Caco-2 (cell line): Measurements from ENCODE around the gene IL17F. TPM values are rescaled to one million over a fixed set of nuclear protein-coding genes. Genes with fewer than 3 reads are reported as not detected.

ENCODE experiments used
- Bru-seq: library from RNA; stranded (reverse); fragments of 400-500 nt; gene quantifications from one replicate; lab custom pipeline; 2021; lab: Mats Ljungman, UMichigan
- BruChase-seq, 2 experiments: library from RNA; stranded (reverse); fragments of 400-500 nt; gene quantifications; one replicate each; lab custom pipeline; 2021; lab: Mats Ljungman, UMichigan
- BruUV-seq: library from RNA; stranded (reverse); fragments of 400-500 nt; replicated peaks from 2 replicates; lab custom pipeline; 2021; lab: Mats Ljungman, UMichigan
- CTCF ChIA-PET: fragments of 300-600 bp; sonication (Branson Sonifier 250); formaldehyde crosslinking; loops from one replicate; lab custom pipeline; 2022; ENCODE audit warnings: antibody characterized with exemption; lab: Charles Lee
- POLR2A ChIA-PET: fragments of 300-600 bp; sonication (Branson Sonifier 250); formaldehyde crosslinking; loops from one replicate; lab custom pipeline; 2022; ENCODE audit warnings: antibody characterized with exemption; lab: Charles Lee
- DNase-seq, 2 experiments: peaks; one replicate each; pipeline versions ENCODE4 v3.0.0 to v3.0.0-alpha.2; 2020 to 2022
- H3K27me3 ChIP-seq: replicated peaks from 2 replicates; pipeline ENCODE4 v1.6.0; 2011; ENCODE audit warnings: low read length; ENCODE audit not compliant: control insufficient read depth, insufficient read depth
- H3K36me3 ChIP-seq: 2 replicates; pipeline ENCODE4 v1.5.1; 2011; ENCODE audit warnings: low read length; ENCODE audit not compliant: control insufficient read depth, insufficient read depth
- H3K4me1 ChIP-seq: fragments of 250-450 bp; sonication (Bioruptor Pico); 2 replicates; pipeline ENCODE4 v1.5.1; 2020; ENCODE audit warnings: mild to moderate bottlenecking
- H3K4me3 ChIP-seq: 2 replicates; pipeline ENCODE4 v1.5.1; 2011; ENCODE audit warnings: low read depth, mild to moderate bottlenecking, control low read depth, low read length
- H3K9me3 ChIP-seq: fragments of 250-450 bp; sonication (Bioruptor Pico); 2 replicates; pipeline ENCODE4 v1.5.1; 2020; ENCODE audit warnings: mild to moderate bottlenecking, moderate library complexity
- H3K27ac Mint-ChIP-seq: one replicate; pipeline ENCODE4 v1.8.0; 2022; ENCODE audit warnings: mixed read lengths; ENCODE audit not compliant: unreplicated experiment
- H3K27me3 Mint-ChIP-seq: one replicate; pipeline ENCODE4 v1.8.0; 2022; ENCODE audit warnings: mixed read lengths; ENCODE audit not compliant: insufficient read depth, unreplicated experiment
- H3K36me3 Mint-ChIP-seq: one replicate; pipeline ENCODE4 v1.8.0; 2022; ENCODE audit warnings: mild to moderate bottlenecking, mixed read lengths; ENCODE audit not compliant: insufficient read depth, unreplicated experiment
- H3K4me1 Mint-ChIP-seq: one replicate; pipeline ENCODE4 v1.8.0; 2022; ENCODE audit warnings: low read depth, mixed read lengths; ENCODE audit not compliant: unreplicated experiment
- H3K4me3 Mint-ChIP-seq: one replicate; pipeline ENCODE4 v1.8.0; 2022; ENCODE audit warnings: mild to moderate bottlenecking, moderate library complexity, mixed read lengths; ENCODE audit not compliant: unreplicated experiment
- H3K9me3 Mint-ChIP-seq: one replicate; pipeline ENCODE4 v1.8.0; 2022; ENCODE audit warnings: mixed read lengths; ENCODE audit not compliant: unreplicated experiment
- intact Hi-C: fragments of 100-400 bp; cut with micrococcal nuclease; formaldehyde crosslinking; loops from one replicate; pipeline ENCODE4 v1.10.0; 2022; ENCODE audit not compliant: unreplicated experiment
- long read RNA-seq: library from polyadenylated mRNA; stranded (forward); transcript quantifications from one replicate; pipeline ENCODE4 v2.0.0, GENCODE V29; 2022
- total RNA-seq: library from RNA; stranded (reverse); gene quantifications from 2 replicates; pipeline ENCODE4 v1.2.3, GENCODE V29; 2022
- TF ChIP-seq, protein P1 (sequence below), 2 experiments: fragments of 200-600 bp in 1 of 2; IDR thresholded peaks; 1 replicate in 1 of 2; 2 replicates in 1 of 2; pipeline versions ENCODE4 v1.5.1 to v1.8.0; 2011 to 2022; ENCODE audit warnings: antibody characterized with exemption in 1 of 2, control low read depth in 1 of 2, inconsistent platforms in 1 of 2, low read depth in 1 of 2, low read length in 1 of 2, mild to moderate bottlenecking in 1 of 2, moderate library complexity in 1 of 2; ENCODE audit not compliant: insufficient read depth in 1 of 2, severe bottlenecking in 1 of 2, unreplicated experiment in 1 of 2

Gene IL17F
- total RNA-seq, result not detected in 2 replicates
- Bru-seq, nascent RNA, result not detected
- percentile 17 among the genes with signal in this experiment for BruChase-seq, experiment 1, labeled RNA remaining after a 2-hour chase
- percentile 9 among the genes with signal in this experiment for BruChase-seq, experiment 2, labeled RNA remaining after a 6-hour chase
- long read RNA-seq, result 0 reads

DNA sequence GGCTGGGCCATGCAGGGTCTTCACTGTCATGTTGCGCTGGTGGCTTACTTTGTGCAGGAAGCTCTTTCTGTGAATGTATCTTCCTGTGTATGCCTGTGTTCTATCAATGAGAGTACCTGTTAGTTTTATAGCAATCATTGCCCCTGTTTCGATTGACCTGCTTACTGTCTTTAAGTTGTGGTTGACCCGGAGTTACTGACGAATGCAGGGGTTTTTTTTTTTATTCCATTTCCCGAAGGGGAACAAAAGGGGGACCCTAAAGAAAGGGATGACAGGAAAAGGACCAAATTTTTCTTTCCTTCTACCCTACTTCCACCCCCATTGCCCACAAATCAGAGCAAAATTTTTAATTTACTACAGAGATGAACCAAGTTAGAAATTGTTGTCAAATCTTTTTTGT is at the start of gene IL17F:
TSS of gene IL17F (minus strand) at position 101 of the 400 bp plus-strand sequence. CDS start at position 30, 71 bp downstream.
- Histone ChIP-seq H3K9me3 (no peaks in the 10 kb centered on the region), H3K4me3 (no peak within 1 kb of the TSS), H3K27me3 (no peaks in the 10 kb centered on the region), H3K4me1 (peaks cover 11% of the 10 kb centered on the region), H3K36me3 (no peaks in the 10 kb centered on the region)
- no peaks in the 10 kb centered on the region for H3K36me3 Mint-ChIP-seq
- ChIA-PET CTCF (no interaction called here), POLR2A (no interaction called here)
- no TSS peak for BruUV-seq
- DNase-seq, result no peak
- H3K27ac Mint-ChIP-seq, result no peak within 1 kb of the TSS
- peaks cover 7% of the 10 kb centered on the region for H3K4me1 Mint-ChIP-seq
- TF ChIP-seq, protein P1, sequence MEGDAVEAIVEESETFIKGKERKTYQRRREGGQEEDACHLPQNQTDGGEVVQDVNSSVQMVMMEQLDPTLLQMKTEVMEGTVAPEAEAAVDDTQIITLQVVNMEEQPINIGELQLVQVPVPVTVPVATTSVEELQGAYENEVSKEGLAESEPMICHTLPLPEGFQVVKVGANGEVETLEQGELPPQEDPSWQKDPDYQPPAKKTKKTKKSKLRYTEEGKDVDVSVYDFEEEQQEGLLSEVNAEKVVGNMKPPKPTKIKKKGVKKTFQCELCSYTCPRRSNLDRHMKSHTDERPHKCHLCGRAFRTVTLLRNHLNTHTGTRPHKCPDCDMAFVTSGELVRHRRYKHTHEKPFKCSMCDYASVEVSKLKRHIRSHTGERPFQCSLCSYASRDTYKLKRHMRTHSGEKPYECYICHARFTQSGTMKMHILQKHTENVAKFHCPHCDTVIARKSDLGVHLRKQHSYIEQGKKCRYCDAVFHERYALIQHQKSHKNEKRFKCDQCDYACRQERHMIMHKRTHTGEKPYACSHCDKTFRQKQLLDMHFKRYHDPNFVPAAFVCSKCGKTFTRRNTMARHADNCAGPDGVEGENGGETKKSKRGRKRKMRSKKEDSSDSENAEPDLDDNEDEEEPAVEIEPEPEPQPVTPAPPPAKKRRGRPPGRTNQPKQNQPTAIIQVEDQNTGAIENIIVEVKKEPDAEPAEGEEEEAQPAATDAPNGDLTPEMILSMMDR (IDR thresholded peaks at IDR 0.05; ENCODE audit: insufficient read depth in 1 of 2, low read depth in 1 of 2, low read length in 1 of 2, severe bottlenecking in 1 of 2, unreplicated experiment in 1 of 2), result no peak
- H3K27me3 Mint-ChIP-seq, result no peaks in the 10 kb centered on the region
- H3K4me3 Mint-ChIP-seq, result no peak within 1 kb of the TSS
- H3K9me3 Mint-ChIP-seq, result no peaks in the 10 kb centered on the region
- intact Hi-C loops, result no loop called here

DNA sequence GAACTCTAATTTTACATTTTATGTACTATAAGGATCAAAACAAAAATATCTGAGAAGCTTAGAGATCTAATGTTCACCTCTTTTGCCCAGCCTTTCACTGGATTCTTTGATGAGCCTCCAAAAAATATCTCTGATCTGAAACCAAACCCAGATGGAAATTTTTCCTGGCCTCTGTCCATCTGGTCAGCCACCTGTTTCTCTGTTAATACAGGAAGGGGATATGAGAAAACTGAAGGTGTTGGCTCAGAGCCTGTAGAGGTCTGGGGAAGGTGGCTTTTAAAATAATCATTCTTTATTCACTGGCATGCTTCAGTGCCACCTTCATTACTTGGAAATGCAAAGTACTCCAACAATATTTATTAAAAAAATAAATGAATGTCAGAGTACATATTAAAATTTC is 48.8 kb upstream of the IL17F start:
- Histone ChIP-seq H3K4me3 (no peak overlapping the region), H3K9me3 (no peaks in the 10 kb centered on the region), H3K4me1 (no peaks in the 10 kb centered on the region), H3K27me3 (no peaks in the 10 kb centered on the region), H3K36me3 (no peaks in the 10 kb centered on the region)
- TF ChIP-seq, protein P1 (IDR thresholded peaks at IDR 0.05; ENCODE audit: insufficient read depth in 1 of 2, low read depth in 1 of 2, low read length in 1 of 2, severe bottlenecking in 1 of 2, unreplicated experiment in 1 of 2), result no peak
- no peaks in the 10 kb centered on the region for H3K27me3 Mint-ChIP-seq
- intact Hi-C loops, result no loop called here
- H3K36me3 Mint-ChIP-seq, result peaks cover 6% of the 10 kb centered on the region
- H3K4me3 Mint-ChIP-seq, result no peak overlapping the region
- H3K9me3 Mint-ChIP-seq, result no peaks in the 10 kb centered on the region
- POLR2A ChIA-PET, result no interaction called here
- peaks cover 6% of the 10 kb centered on the region for H3K4me1 Mint-ChIP-seq
- no peak for DNase-seq
- no TSS peak for BruUV-seq
- CTCF ChIA-PET, result no interaction called here
- H3K27ac Mint-ChIP-seq, result no peak overlapping the region

DNA sequence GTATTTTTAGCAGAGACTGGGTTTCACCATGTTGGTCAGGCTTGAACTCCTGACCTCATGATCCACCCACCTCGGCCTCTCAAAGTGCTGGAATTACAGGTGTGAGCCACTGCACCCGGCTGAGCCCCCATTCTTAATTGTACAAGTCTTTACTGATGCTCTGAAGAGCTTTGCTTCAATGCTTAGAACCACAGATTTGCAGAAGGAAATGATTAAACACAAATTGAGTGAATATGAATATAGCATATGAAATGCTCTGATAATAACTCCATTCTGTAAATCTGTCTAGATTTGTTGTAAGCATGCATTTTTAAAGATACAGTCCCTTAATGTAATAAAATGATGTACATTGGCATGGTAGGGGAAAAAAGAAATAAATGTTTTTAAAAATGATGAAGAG is 44.5 kb upstream of the IL17F start:
- Histone ChIP-seq H3K4me1 (0 out of 2 replicates have a peak, but pooled peaks cover 6% of the 10 kb centered on the region), H3K36me3 (no peaks in the 10 kb centered on the region), H3K4me3 (no peak overlapping the region), H3K27me3 (no peaks in the 10 kb centered on the region), H3K9me3 (no peaks in the 10 kb centered on the region)
- Mint-ChIP-seq H3K4me3 (no peak overlapping the region), H3K9me3 (no peaks in the 10 kb centered on the region), H3K27me3 (no peaks in the 10 kb centered on the region), H3K27ac (no peak overlapping the region), H3K36me3 (no peaks in the 10 kb centered on the region), H3K4me1 (no peaks in the 10 kb centered on the region)
- BruUV-seq, result no TSS peak
- TF ChIP-seq, protein P1 (IDR thresholded peaks at IDR 0.05; ENCODE audit: insufficient read depth in 1 of 2, low read depth in 1 of 2, low read length in 1 of 2, severe bottlenecking in 1 of 2, unreplicated experiment in 1 of 2), result no peak
- CTCF ChIA-PET, result interaction anchor here (0.6 kb wide), 1 partner anchor 24 kb away, joined by 3 read pairs; no protein-coding TSS in a partner anchor
- POLR2A ChIA-PET, result no interaction called here
- intact Hi-C loops, result loop anchor here (10.0 kb wide), 1 partner anchor 286 kb away; the partner anchor contains the start of gene TRAM2
- no peak for DNase-seq
